ENCODE results near the gene SENP1. TPM values are rescaled to one million over a fixed set of nuclear protein-coding genes. Genes with fewer than 3 reads are reported as not detected.
"Not testable (repeated sequence)": the region's sequence is repeated elsewhere in the genome, so short reads cannot be mapped to it uniquely, and the experiment has no call there.

The SENP1 gene
- total and polyA plus RNA-seq, 2 experiments from 2014 or later = 8.6 to 27.7 TPM

GRCh38 chr12:48125542-48125941, 19.7 kb upstream of the SENP1 start:
- not testable (repeated sequence) for ATAC-seq; H3K4me1 Mint-ChIP-seq; H3K27ac ChIP-seq (ENCODE audit: low read depth); H3K9me2 ChIP-seq (ENCODE audit: insufficient read depth); H2AFZ ChIP-seq; H3F3A ChIP-seq (replicated peaks; ENCODE audit: low read depth); H3K9me3 Mint-ChIP-seq; H3K27me3 Mint-ChIP-seq (ENCODE audit: insufficient read depth, low read depth, poor library complexity); DNase-seq (ENCODE audit: low spot score); H3K27ac Mint-ChIP-seq; H3K4me3 Mint-ChIP-seq; H3K4me2 ChIP-seq; H3K27me3 ChIP-seq (ENCODE audit: insufficient read depth); H3K4me3 ChIP-seq; H3K4me1 ChIP-seq (ENCODE audit: insufficient read depth)
- Histone ChIP-seq H3K36me3 (ENCODE audit: insufficient read depth) (peaks cover 35% of the 10 kb centered on the region), H4K20me1 (replicated peaks; ENCODE audit: insufficient read depth) (peaks cover 14% of the 10 kb centered on the region), H3K79me2 (replicated peaks; ENCODE audit: insufficient read depth) (peaks cover 14% of the 10 kb centered on the region)
- peaks cover 46% of the 10 kb centered on the region for H3K36me3 Mint-ChIP-seq (ENCODE audit: low read depth)

- no peaks in the 10 kb centered on the region for H3F3A ChIP-seq (replicated peaks; ENCODE audit: low read depth)
- H3K27me3 ChIP-seq (ENCODE audit: insufficient read depth) = no peaks in the 10 kb centered on the region
- H3K27ac ChIP-seq (ENCODE audit: low read depth) = no peak overlapping the region
- no peak for ATAC-seq
- no peak overlapping the region for H3K4me2 ChIP-seq
- peaks cover 28% of the 10 kb centered on the region for H3K36me3 ChIP-seq (ENCODE audit: insufficient read depth)
- Mint-ChIP-seq H3K4me3 (no peak overlapping the region), H3K9me3 (no peaks in the 10 kb centered on the region; the same call in 2 of the 3 replicates), H3K36me3 (ENCODE audit: low read depth) (peaks cover 33% of the 10 kb centered on the region), H3K27me3 (ENCODE audit: insufficient read depth, low read depth, poor library complexity) (peaks cover 5% of the 10 kb centered on the region), H3K27ac (no peak overlapping the region; the same call in 1 of the 2 replicates), H3K4me1 (peaks cover 13% of the 10 kb centered on the region)
- no peaks in the 10 kb centered on the region for H3K9me2 ChIP-seq (ENCODE audit: insufficient read depth)
- no peak overlapping the region for H2AFZ ChIP-seq
- peaks cover 23% of the 10 kb centered on the region for H3K79me2 ChIP-seq (replicated peaks; ENCODE audit: insufficient read depth)
- no peak overlapping the region for H3K4me3 ChIP-seq
- peaks cover 12% of the 10 kb centered on the region for H3K4me1 ChIP-seq (ENCODE audit: insufficient read depth)
- H4K20me1 ChIP-seq (replicated peaks; ENCODE audit: insufficient read depth) = peaks cover 10% of the 10 kb centered on the region
- DNase-seq (ENCODE audit: low spot score) = no peak
- TF ChIP-seq POLR2AphosphoS5 (IDR thresholded peaks at IDR 0.05; ENCODE audit: low read depth) (no peak), ETS1 (IDR thresholded peaks at IDR 0.05) (no peak), REST (IDR thresholded peaks at IDR 0.05; ENCODE audit: unreplicated experiment) (no peak), JUNB (IDR thresholded peaks at IDR 0.05; ENCODE audit: unreplicated experiment) (no peak), NANOG (IDR thresholded peaks at IDR 0.05; ENCODE audit: borderline replicate concordance) (no peak), CTCF (conservative IDR thresholded peaks at IDR 0.05; ENCODE audit: low read depth in 2 of 2) (no peak), STAT1 (IDR thresholded peaks at IDR 0.05; ENCODE audit: unreplicated experiment) (no peak), EZH2phosphoT487 (IDR thresholded peaks at IDR 0.05; ENCODE audit: unreplicated experiment) (no peak), EZH2 (IDR thresholded peaks at IDR 0.05; ENCODE audit: low read depth, unreplicated experiment) (no peak)
- TF ChIP-seq, protein P1, sequence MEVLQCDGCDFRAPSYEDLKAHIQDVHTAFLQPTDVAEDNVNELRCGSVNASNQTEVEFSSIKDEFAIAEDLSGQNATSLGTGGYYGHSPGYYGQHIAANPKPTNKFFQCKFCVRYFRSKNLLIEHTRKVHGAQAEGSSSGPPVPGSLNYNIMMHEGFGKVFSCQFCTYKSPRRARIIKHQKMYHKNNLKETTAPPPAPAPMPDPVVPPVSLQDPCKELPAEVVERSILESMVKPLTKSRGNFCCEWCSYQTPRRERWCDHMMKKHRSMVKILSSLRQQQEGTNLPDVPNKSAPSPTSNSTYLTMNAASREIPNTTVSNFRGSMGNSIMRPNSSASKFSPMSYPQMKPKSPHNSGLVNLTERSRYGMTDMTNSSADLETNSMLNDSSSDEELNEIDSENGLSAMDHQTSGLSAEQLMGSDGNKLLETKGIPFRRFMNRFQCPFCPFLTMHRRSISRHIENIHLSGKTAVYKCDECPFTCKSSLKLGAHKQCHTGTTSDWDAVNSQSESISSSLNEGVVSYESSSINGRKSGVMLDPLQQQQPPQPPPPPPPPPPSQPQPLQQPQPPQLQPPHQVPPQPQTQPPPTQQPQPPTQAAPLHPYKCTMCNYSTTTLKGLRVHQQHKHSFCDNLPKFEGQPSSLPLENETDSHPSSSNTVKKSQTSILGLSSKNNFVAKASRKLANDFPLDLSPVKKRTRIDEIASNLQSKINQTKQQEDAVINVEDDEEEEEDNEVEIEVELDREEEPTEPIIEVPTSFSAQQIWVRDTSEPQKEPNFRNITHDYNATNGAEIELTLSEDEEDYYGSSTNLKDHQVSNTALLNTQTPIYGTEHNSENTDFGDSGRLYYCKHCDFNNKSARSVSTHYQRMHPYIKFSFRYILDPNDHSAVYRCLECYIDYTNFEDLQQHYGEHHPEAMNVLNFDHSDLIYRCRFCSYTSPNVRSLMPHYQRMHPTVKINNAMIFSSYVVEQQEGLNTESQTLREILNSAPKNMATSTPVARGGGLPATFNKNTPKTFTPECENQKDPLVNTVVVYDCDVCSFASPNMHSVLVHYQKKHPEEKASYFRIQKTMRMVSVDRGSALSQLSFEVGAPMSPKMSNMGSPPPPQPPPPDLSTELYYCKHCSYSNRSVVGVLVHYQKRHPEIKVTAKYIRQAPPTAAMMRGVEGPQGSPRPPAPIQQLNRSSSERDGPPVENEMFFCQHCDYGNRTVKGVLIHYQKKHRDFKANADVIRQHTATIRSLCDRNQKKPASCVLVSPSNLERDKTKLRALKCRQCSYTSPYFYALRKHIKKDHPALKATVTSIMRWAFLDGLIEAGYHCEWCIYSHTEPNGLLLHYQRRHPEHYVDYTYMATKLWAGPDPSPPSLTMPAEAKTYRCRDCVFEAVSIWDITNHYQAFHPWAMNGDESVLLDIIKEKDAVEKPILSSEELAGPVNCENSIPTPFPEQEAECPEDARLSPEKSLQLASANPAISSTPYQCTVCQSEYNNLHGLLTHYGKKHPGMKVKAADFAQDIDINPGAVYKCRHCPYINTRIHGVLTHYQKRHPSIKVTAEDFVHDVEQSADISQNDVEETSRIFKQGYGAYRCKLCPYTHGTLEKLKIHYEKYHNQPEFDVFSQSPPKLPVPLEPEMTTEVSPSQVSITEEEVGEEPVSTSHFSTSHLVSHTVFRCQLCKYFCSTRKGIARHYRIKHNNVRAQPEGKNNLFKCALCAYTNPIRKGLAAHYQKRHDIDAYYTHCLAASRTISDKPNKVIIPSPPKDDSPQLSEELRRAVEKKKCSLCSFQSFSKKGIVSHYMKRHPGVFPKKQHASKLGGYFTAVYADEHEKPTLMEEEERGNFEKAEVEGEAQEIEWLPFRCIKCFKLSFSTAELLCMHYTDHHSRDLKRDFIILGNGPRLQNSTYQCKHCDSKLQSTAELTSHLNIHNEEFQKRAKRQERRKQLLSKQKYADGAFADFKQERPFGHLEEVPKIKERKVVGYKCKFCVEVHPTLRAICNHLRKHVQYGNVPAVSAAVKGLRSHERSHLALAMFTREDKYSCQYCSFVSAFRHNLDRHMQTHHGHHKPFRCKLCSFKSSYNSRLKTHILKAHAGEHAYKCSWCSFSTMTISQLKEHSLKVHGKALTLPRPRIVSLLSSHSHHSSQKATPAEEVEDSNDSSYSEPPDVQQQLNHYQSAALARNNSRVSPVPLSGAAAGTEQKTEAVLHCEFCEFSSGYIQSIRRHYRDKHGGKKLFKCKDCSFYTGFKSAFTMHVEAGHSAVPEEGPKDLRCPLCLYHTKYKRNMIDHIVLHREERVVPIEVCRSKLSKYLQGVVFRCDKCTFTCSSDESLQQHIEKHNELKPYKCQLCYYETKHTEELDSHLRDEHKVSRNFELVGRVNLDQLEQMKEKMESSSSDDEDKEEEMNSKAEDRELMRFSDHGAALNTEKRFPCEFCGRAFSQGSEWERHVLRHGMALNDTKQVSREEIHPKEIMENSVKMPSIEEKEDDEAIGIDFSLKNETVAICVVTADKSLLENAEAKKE (CRISPR knock-in tag; IDR thresholded peaks at IDR 0.05) = no peak
These were observed 17.3 kb upstream of the SENP1 start for GRCh38 chr12:48123169-48123568.
